Stimulated activated CD8-positive, alpha-beta memory T cell treated with anti-CD3 and anti-CD28 coated beads, Interleukin-4, amount 100 ng/mL, for 48 hours (primary cell): Measurements from ENCODE around the gene ZNF318.

Experiments used
- DNase-seq: peaks from one replicate; pipeline ENCODE4 v3.0.0-alpha.2; 2020

Gene ZNF318

DNA sequence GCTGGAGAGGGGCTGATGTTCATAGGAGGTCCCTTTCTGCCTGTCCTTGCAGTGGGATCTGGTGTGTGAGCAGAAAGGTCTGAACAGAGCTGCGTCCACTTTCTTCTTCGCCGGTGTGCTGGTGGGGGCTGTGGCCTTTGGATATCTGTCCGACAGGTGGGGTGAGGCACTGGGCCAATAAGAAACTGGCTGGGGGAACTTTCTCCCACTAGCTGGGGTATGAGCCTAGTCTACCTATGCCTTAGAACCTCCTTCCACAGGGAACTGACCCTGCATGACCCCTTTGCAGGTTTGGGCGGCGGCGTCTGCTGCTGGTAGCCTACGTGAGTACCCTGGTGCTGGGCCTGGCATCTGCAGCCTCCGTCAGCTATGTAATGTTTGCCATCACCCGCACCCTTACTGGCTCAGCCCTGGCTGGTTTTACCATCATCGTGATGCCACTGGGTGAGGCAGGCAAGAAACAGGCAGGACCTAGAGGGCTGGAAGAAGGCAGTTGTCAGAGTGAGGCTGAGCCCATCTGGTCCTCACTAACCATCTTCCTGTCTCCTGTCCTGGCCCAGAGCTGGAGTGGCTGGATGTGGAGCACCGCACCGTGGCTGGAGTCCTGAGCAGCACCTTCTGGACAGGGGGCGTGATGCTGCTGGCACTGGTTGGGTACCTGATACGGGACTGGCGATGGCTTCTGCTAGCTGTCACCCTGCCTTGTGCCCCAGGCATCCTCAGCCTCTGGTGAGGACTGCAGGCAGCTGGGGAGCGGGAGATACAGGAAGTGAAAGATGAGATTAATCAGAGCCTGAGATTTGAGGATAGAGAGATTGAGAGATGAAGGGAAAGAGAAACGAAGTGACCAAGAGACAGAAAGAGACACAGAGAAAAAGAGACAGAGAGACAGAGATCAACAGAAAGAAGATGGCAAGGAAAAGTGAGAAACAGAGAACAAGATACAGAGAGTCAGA is 69.8 kb downstream of the ZNF318 start:
- DNase-seq: no peak

DNA sequence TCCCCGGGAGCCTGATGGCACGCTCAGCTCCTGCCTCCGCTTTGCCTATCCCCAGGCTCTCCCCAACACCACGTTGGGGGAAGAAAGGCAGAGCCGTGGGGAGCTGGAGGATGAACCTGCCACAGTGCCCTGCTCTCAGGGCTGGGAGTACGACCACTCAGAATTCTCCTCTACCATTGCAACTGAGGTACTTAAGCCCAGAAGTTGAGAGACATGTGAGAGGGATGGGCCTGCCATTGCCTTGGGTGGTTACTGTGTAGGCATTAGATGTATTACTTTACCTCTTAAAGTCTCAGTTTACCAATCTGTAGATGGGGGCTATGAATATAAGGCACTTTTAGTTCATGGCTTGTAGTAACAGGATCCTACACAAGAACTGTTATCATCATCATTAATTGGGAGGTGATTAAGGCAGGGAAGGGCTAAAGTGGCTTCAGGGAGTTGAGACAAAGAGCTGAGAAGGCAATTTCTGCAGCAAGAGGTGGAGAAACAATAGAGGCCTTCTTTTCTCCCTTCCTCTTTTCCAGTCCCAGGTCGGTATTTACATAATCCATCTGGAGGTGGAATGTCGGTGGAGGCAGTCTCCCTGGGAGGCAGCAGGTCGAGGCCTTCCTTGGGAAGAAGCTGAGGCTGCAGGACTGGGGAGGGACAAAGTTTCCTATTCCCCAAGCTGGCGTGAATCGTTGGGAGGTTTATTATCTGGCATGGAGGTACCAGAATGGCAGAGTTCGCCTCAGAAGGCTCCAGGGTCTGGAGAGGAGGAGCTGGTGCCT is 70.7 kb downstream of the ZNF318 start:
- DNase-seq: no peak

DNA sequence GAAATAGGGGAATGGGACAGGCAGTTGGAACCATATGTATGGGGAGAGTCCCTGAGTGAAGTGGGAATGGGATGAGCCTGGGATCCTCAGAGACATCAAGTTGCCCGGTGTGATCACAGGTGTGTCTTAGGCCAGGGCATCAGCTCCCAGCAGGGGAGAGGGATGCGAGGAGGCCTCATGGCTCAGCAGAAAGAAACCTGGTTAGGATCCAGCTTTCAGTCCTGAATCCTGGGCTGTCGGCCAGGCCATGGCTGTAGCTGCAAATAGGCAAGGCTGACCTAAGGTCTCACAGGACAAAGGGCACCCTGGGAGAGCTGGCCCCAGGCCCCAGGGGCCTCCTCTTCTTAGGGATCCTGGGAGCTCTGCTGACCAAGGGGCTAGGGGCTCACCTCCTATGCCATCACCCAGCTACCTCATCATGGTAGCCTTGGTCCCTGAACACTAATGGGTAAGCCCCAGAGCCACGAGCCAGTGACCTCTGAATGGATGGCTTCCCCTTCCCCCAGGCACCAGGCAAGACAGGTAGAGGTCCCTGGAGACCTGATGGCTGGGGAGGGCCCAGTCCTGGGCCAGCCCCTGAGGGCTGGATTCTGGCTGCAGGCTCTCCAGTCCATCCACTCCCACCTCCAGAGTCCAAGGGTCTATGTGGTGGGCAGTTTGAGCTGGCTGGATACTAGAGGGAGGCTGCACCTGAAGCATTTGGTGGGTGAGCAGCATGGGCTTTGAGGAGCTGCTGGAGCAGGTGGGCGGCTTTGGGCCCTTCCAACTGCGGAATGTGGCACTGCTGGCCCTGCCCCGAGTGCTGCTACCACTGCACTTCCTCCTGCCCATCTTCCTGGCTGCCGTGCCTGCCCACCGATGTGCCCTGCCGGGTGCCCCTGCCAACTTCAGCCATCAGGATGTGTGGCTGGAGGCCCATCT is 71.5 kb downstream of the ZNF318 start, which contains the start of gene SLC22A7:
SLC22A7 (plus strand) TSS at position 617 of the 921 bp plus-strand sequence; CDS start at position 716, 99 bp downstream.
- no peak for DNase-seq

DNA sequence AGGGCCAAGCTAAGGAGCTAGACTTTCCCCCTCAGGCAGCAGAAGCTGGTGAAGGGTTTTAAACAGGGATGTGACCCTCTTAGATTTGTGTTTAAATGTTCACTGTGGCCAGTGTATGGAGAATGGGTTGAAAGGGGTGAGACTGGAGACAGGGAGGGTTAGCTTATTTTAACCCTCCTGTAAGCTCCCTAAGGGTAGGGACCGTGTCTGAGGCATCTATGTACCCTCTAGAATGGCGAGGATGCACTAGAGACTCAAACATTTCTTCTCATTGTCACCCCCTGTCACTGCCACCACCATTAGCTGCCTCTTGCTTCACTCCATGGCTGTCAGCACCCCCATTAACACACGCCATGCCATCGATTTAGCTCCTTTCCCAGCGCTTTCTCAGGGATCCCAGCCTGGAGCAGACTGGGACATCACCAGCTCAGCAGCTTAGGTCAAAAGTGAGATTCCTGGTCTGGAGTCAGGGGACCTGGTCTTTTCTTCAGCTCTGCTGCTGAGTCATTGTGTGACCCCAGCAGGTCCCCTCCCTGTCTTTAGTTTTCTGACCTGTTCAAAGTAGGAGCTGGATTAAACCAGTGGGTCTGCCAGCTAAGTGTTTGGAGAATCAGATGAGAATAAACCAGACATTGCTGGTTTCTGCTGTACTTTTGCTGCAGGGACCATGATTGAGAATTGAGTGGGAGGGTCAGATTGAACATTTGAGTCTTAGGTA is 72.5 kb downstream of the ZNF318 start:
- no peak for DNase-seq

DNA sequence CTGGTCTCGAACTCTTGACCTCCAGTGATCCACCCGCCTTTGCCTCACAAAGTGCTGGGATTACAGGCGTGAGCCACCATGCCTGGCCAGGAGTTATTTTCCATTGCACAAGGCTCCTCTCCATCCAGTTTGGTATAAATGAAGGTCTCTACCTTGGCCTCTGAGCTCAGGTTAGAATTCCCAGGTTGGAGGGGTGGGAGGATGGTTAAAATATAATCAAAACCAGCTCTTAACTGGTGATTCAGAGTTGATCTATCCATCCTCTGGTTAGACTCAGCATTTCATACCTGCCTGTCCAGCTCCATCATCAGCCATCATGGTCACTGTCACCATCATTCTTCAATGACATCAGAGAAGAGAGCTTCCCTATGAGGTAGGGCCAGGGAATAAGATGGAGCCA is 74.0 kb downstream of the ZNF318 start:
- DNase-seq: no peak

DNA sequence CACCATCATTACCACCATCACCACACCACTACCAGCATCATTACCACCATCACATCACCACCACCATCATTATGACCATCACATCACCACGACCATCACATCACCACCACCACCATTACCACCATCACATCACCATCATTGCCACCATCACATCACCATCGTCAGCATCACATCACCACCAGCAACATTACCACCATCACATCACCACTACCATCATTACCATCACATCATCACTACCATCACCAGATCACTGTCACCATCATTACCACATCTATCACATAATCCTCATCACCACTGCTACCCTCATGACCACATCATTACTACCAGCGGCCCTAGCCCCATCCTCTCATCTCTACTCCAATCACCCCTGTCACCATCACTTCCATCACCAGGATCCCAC is 74.9 kb downstream of the ZNF318 start:
- DNase-seq: no peak

DNA sequence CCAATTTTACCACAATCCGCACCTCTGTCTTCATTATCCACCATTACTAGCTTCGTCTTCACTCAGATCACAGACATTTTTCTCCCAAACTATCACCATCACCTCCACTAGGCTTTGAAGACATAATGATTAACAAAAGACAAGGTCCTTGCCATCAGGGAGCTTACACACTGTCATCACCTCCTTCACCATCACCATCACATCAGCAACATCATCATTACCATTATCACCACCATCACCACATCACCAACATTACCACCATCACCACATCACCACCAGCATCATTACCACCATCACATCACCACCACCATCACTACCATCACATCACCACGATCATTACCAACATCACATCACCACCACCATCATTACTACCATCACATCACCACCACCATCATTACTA is 75.7 kb downstream of the ZNF318 start:
- DNase-seq: no peak

DNA sequence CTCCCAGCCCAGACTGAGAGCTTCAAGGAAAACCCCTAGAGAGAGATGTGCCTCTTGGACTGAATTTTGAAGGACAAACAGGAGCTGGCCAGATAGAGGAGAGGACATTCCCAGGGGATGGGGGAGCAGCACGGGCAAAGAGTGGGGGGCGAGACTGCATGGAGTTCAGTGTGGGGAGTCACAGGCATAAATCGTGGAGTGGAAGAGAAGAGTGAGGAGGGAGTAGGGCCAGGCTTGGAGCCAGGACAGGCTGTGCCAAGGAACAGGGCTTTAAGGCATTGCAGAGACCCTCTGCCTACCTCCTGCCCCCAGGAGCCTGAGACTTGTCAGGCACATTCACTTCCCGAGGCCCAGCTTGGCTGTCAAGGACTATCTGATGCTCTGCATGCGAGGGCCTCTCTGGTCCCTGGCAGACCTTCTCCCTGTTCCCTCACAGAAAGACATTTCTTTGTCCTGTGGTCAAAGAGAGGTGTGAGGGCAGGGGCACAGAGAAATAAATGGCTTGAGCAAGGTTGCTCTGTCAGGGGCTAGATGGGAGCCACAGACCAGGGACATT is 76.6 kb downstream of the ZNF318 start:
- no peak for DNase-seq

DNA sequence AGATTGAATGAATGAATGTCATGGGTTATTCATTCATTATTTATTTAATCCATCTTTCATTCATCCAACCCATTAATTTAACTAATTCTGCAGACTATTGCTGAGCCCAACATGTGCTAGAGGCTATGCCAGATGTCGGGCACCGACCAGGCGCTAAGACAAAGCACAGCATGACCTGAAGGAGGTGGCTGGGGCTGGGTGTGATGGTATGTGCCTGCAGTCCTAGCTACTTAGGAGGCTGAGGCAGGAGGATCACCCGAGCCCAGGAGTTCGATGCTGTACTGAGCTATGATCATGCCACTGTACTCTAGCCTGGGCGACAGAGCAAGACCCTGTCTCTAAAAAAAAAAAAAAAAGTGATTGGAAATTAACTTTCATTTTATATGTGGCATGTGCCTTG is 77.1 kb downstream of the ZNF318 start:
- no peak for DNase-seq

DNA sequence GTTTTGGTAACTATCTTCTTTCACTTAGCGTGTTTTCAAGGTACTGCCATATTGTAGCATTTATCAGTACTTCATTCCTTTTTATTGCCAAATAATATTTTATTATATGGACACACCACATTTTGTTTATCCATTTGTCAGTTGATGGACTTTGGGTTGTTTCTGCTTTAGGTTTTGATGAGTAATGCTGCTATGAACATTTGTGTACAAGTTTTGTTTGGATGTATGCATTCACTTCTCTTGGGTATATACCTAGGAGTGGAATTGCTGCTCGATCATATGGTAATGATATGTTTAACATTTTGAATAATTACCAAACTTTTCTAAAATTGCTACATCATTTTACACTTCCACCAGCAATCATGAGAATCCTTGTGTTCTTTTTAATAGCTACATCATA is 77.7 kb downstream of the ZNF318 start:
- DNase-seq: no peak

DNA sequence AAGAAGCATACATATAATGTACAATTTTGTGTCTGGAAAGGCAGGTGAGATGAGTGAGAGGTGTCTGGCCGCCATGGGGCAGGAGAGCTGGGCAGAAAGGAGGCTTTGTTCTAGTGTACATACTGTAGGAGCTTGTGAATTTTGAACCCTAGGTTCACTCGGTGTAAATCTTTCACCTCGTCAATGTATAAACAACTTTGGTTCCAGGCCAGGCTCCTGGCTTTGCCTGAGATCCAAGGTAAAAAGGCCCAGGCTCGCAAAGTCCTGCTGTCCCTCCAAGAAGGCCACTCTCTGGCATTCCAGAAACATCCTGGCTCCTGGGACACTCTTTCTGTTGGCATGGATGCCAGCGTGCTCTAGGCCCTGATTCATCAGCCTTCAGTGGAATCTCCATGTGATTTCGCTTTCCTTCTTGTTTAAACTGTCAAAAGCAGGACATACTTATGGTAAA is 78.5 kb downstream of the ZNF318 start:
- DNase-seq: no peak

DNA sequence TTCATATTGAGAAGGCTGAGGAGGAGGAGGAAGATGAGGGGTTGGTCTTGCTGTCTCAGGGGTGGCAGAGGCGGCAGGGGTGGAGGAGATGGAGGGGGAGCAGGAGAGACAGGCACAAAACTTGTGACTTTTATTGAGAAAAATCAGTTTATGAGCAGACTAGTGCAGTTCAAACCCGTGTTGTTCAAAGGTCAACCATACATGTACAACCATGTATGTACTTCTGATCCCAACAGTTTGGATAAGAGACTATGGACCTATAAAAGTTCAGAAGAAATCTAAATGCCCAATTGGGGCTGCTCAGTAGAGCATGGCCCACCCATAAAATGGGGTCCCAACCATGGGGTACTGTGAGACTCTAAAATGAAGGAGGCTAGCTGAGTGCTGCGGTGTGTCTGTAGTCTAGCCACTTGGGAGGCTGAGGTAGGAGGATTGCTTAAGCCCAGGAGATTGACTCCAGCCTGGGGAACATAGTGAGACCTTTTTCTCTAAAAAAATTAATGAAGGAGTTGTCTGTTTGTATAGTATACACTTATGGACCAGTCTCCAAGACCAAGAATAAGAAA is 79.0 kb downstream of the ZNF318 start:
- no peak for DNase-seq

DNA sequence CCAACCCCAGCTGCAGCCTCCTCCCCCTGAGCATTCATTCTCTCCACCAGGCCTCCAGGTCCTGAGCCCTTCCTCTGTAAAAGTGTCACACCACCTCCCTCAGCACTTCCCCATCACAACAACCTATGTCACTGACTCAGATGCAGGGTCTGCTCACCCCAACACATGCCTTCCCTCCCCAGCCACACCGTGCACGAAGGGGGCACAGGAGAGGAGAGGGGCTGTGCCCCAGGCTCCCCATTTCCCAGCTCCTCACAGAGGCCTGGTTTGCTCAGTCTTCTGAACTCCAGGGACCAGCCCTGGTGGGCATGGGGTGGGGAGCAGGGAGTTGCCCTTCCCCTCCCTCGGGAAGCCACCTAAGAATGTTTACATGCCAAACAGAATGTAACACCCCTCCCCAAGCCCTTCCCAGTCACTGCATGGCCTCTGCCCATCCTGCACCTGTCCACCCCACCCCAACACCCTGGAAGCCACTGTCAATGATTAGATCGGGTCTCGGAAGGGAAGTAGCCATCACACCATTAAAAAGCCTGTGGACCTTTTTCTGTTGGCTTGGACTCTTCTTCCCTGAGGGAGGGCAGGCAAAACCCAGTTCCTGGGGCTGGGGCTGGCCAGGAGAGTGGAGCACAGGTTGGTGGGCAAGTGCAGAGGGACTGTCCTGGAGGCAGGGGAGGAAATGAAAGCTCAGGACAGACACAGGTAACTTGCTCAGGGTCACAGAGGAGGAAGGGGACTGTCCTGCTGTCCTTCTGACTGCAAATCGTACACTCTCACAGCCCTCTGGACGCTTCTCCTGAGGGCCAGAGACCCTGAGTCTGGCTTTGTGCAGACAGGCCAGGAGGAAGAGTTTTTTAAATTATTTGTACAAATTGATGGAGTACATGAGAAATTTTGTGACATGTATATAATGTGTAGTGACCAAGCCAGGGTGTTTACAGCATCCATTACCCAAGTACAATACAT is 81.4 kb downstream of the ZNF318 start:
- DNase-seq: no peak

DNA sequence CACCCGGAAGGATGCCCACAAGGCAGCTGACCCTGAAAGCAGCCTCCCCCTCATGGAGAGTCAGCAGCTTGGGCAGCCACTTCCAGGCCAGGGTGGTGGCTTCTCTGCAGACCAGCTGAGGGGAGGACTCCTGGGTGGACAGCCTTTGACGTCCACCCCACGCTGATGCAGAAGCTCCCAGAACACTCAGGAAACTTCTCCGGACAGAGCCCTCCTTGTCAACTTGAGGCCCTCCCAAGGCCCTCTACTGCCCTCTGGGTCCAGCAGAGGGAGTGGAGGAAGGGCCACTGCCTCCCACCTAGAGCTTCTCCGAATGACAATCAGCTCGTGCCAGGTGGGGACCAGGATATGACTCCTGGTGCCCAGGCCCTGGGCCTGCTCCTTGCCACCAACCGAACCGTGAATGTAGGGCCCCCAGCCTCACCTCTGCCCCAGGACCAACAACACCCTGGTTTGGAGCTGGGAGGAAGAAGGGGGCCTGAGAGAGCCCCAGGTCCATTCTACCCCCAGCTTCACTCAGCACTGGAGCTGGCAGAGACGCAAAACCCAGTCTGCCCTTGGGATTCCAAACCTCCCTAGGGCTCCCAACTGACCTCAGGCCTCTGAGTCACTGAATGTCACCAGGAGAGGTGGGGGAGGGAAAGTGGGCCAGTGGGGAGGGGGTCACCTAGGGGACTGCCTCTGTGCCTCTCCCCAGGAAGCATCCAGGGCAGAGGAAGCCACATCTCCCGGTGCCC is 82.3 kb downstream of the ZNF318 start:
- DNase-seq: no peak

DNA sequence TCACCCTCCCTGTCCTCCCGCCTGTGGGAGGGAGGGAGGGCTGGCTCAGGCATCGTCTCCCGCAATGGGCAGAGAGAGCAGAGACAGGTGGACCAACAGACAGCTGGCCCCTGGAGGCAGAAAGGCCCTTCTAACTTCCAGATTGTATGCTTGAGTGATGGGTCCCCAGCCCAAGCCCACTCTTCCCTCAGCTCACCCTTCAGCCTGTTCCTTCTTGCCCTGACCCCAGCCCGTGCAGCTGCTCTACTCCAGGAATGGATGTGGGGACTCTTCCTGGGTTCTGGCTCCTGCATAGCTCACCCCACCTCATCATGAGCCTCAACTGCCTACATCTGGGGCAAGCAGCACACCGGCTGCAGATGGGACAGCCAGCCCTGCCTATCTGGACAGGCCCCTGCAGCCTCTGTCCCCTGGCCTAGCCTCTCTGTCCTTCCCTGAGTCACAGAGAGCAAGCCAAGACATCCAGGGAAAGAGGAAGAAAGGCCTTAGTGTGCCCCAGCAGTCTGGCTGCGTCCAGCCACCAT is 82.9 kb downstream of the ZNF318 start:
- DNase-seq: no peak
